GM19099 (cell line): ENCODE measurements around the gene AFF1.

ENCODE experiments used
- POLR2A ChIP-seq: IDR thresholded peaks from 3 replicates; pipeline ENCODE4 v1.6.1; 2011; ENCODE audit warnings: low read depth; ENCODE audit not compliant: insufficient read length; ENCODE audit errors: extremely low read depth

AFF1 gene

GRCh38 chr4:86978709-86979108, 43.9 kb downstream of the AFF1 start:
- TF ChIP-seq POLR2A = no peak

- TF ChIP-seq POLR2A = no peak
Measured at GRCh38 chr4:86980230-86980629, 45.4 kb downstream of the AFF1 start.

- no peak for TF ChIP-seq POLR2A
Measured at GRCh38 chr4:86981789-86982188, 47.0 kb downstream of the AFF1 start.

GRCh38 chr4:86990510-86990909, 55.7 kb downstream of the AFF1 start:
- TF ChIP-seq POLR2A = no peak

- TF ChIP-seq POLR2A = no peak
Measured at GRCh38 chr4:86991994-86992393, 57.2 kb downstream of the AFF1 start.

- TF ChIP-seq POLR2A = no peak
Measured at GRCh38 chr4:86993909-86994681, 59.3 kb downstream of the AFF1 start.

- no peak for TF ChIP-seq POLR2A
Measured at GRCh38 chr4:86994686-86995085, 59.9 kb downstream of the AFF1 start.

- no peak for TF ChIP-seq POLR2A
Measured at GRCh38 chr4:86999136-86999643, 64.4 kb downstream of the AFF1 start.

GRCh38 chr4:87002682-87003043, 67.9 kb downstream of the AFF1 start:
- no peak for TF ChIP-seq POLR2A

- no peak for TF ChIP-seq POLR2A
Measured at GRCh38 chr4:87003266-87003665, 68.5 kb downstream of the AFF1 start.

GRCh38 chr4:87005369-87005689, 70.5 kb downstream of the AFF1 start:
- no peak for TF ChIP-seq POLR2A

- TF ChIP-seq POLR2A = peak; percentile 41
Measured at GRCh38 chr4:87005690-87006425, 71.0 kb downstream of the AFF1 start.

- TF ChIP-seq POLR2A = no peak
Measured at GRCh38 chr4:87006426-87006675, 71.5 kb downstream of the AFF1 start.

GRCh38 chr4:87006676-87007527, 72.1 kb downstream of the AFF1 start:
- peak; percentile 99 for TF ChIP-seq POLR2A

- no peak for TF ChIP-seq POLR2A
Measured at GRCh38 chr4:87007528-87008446, 73.0 kb downstream of the AFF1 start.

- TF ChIP-seq POLR2A = peak; percentile 20
Measured at GRCh38 chr4:87009095-87009648, 74.4 kb downstream of the AFF1 start.
